GM18909 (cell line): Measurements from ENCODE around the gene LRMDA.

Experiments used
- ATAC-seq: cut with Tn5 transposase; IDR thresholded peaks from one replicate; pipeline ENCODE4 v1.9.1; 2021; ENCODE audit warnings: mild to moderate bottlenecking; ENCODE audit not compliant: unreplicated experiment, poor library complexity

LRMDA gene

GRCh38 chr10:75651417-75651816, 220.0 kb downstream of the LRMDA start:
- ATAC-seq: no peak

GRCh38 chr10:75652146-75652740, 220.8 kb downstream of the LRMDA start:
- ATAC-seq: no peak

GRCh38 chr10:75653761-75654160, 222.3 kb downstream of the LRMDA start:
- no peak for ATAC-seq

GRCh38 chr10:75654171-75654771, 222.8 kb downstream of the LRMDA start:
- no peak for ATAC-seq

- ATAC-seq: no peak
Measured at GRCh38 chr10:75654772-75655171, 223.3 kb downstream of the LRMDA start.

GRCh38 chr10:75655791-75656451, 224.5 kb downstream of the LRMDA start:
- no peak for ATAC-seq

- ATAC-seq: no peak
Measured at GRCh38 chr10:75657351-75657750, 225.9 kb downstream of the LRMDA start.

GRCh38 chr10:75658036-75658435, 226.6 kb downstream of the LRMDA start:
- ATAC-seq: no peak

GRCh38 chr10:75658496-75658895, 227.1 kb downstream of the LRMDA start:
- no peak for ATAC-seq

GRCh38 chr10:75658915-75659314, 227.5 kb downstream of the LRMDA start:
- ATAC-seq: no peak

GRCh38 chr10:75660823-75661222, 229.4 kb downstream of the LRMDA start:
- ATAC-seq: no peak

GRCh38 chr10:75662715-75663114, 231.3 kb downstream of the LRMDA start:
- ATAC-seq: no peak

- ATAC-seq: no peak
Measured at GRCh38 chr10:75663947-75664664, 232.7 kb downstream of the LRMDA start.

- no peak for ATAC-seq
Measured at GRCh38 chr10:75664968-75665367, 233.5 kb downstream of the LRMDA start.

- ATAC-seq: no peak
Measured at GRCh38 chr10:75665707-75666106, 234.3 kb downstream of the LRMDA start.

- no peak for ATAC-seq
Measured at GRCh38 chr10:75672111-75672671, 240.8 kb downstream of the LRMDA start.

GRCh38 chr10:75672842-75673241, 241.4 kb downstream of the LRMDA start:
- ATAC-seq: no peak

- ATAC-seq: no peak
Measured at GRCh38 chr10:75677541-75677940, 246.1 kb downstream of the LRMDA start.

GRCh38 chr10:75678527-75678926, 247.1 kb downstream of the LRMDA start:
- ATAC-seq: no peak

GRCh38 chr10:75679536-75679935, 248.1 kb downstream of the LRMDA start:
- ATAC-seq: no peak

GRCh38 chr10:75681334-75681733, 249.9 kb downstream of the LRMDA start:
- ATAC-seq: no peak
